ENCODE results near the gene NMT1.

GRCh38 chr17:45138911-45139532 is 77.9 kb downstream of the NMT1 start:
- TF ChIP-seq POLR2AphosphoS5 (IDR thresholded peaks at IDR 0.05; ENCODE audit: low read depth, low read length), result no peak
- no peak for TF ChIP-seq TAF1 (IDR thresholded peaks at IDR 0.05; ENCODE audit: borderline replicate concordance, insufficient read depth, low read length)
- TF ChIP-seq SIN3A (IDR thresholded peaks at IDR 0.05; ENCODE audit: borderline replicate concordance, insufficient read depth, low read length), result no peak
- no peak for TF ChIP-seq REST (IDR thresholded peaks at IDR 0.05; ENCODE audit: insufficient read depth in 1 of 2, low read depth in 2 of 2, low read length in 2 of 2)
